Stimulated activated CD4-positive, alpha-beta T cell treated with anti-CD3 and anti-CD28 coated beads, Interleukin-4, amount 100 ng/mL, for 1 hour (primary cell): ENCODE data around the gene C14orf119.

Source experiments
- DNase-seq: peaks from one replicate; pipeline ENCODE4 v3.0.0-alpha.2; 2020

Gene C14orf119

DNA sequence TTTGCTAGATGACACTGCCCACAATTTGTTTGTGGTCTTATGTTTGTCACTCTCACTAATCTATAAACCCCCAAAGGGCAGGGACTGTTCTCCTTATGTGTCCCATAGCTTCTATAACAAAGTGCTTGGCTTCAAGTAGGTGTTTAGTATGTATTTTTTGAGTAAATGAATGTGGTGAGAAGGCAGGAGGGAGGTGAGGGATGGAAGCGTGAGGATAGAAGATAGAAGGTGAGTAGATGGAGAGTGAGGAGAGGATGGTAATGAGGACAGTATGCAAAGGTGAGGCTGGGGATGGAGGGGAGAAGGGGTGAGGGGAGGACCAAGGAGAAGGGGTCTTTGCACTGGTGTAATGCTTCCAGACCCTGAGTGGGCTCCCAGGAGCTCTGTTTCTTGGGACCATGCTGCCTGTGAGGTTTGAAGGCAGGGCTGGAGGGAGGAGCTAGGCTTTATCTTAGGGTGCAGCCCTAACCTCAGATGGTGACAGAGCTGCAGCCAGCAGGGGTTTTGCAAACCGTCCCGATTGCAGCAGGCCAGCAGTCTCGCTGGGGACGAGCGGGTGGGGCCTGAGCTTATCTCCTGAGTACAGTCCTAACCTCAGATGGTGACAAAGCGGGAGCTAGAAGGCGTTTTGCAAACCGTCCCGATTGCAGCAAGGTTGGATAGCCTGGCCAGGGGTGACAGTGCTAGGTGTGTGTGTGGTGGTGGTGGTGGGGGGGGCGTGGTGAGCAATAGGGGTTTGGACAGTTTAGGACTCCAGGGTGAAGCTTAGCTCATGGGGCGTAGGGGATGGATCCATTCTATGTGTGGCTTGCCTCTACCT lies 17.3 kb downstream of the C14orf119 start:
- DNase-seq = no peak

- no peak for DNase-seq
Measured at GRCh38 chr14:23113431-23114119, 18.3 kb downstream of the C14orf119 start.

- no peak for DNase-seq
Measured at GRCh38 chr14:23114120-23114458, 18.8 kb downstream of the C14orf119 start.

- DNase-seq = no peak
Measured at GRCh38 chr14:23114669-23115038, 19.3 kb downstream of the C14orf119 start.

GRCh38 chr14:23115039-23115731 lies 19.9 kb downstream of the C14orf119 start:
- no peak for DNase-seq

- DNase-seq = no peak
Measured at GRCh38 chr14:23115918-23116317, 20.6 kb downstream of the C14orf119 start.

GRCh38 chr14:23117371-23118020 lies 22.2 kb downstream of the C14orf119 start:
- DNase-seq = no peak

DNA sequence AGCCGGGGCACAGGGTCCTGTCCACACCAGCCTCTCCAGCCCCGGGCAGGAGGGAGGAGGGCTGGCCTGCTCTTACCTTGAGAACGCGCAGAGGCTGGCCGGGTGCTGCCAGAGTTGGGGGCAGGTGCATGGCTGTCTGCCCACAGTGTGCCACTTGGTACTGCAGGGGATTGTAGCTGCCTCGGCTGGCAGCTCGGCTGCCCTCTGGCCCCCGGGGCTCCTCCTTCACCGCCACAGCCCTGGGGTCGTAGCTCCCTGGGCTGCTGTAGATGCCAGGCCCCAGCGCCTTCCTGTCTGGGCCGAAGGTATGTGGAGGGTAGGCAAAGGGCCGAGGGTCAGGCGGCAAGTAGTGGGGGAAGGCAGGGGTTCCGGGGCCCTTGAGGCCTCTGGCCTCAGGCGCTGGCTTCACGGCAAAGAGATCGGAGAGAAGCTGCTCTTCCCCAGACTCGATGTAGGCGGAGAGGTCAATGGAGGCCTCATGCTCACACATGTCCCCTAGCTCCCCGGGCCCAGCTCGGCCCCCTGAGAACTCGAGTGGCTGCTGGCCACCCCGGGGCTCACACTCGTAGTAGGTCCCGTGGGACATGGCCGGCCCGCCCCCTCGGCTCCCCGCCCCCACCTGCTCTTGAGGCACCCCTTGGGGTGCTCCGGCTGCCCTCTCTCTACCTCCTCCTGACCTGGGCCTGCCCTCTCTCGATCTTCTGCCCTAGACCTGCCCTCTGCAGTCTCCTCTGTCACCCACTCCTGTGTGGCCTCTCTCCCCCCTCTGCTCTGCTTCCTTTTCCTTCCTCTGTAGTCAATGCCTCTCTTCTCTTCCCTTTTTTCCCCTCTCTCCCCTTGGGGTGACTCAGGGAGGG lies 23.4 kb downstream of the C14orf119 start, which contains the start of gene CEBPE:
Gene CEBPE, minus strand, starts transcription at position 750 of the 857 bp plus-strand sequence. Its CDS starts 164 bp downstream, at position 586.
- DNase-seq = no peak

- no peak for DNase-seq
Measured at GRCh38 chr14:23119363-23120327, 24.3 kb downstream of the C14orf119 start.

GRCh38 chr14:23120541-23121251 lies 25.4 kb downstream of the C14orf119 start:
- DNase-seq = peak; percentile 74

DNA sequence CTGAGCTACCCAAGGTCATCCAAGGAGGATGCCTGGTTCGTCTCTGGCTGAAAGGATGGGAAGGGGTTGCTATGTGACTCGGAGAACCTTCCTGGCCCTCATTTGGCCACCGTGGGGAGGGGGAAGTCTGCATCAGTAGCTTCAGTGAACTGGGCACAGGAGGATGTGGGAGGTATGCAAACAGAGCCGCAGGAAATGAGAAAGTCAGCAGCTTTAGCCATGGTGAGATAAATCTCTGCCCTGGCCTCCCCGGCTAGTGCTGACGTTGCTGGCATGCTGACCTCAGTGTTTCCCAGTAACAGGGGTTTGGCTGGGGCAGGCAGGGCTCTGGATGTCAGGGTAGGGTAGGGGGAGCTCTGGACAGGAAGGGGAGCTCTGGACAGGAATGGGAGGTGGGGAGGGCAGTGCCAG lies 26.1 kb downstream of the C14orf119 start:
- no peak for DNase-seq

- no peak for DNase-seq
Measured at GRCh38 chr14:23122086-23122485, 26.8 kb downstream of the C14orf119 start.

GRCh38 chr14:23123419-23123818 lies 28.1 kb downstream of the C14orf119 start:
- no peak for DNase-seq

GRCh38 chr14:23124337-23124954 lies 29.1 kb downstream of the C14orf119 start:
- DNase-seq = no peak

DNA sequence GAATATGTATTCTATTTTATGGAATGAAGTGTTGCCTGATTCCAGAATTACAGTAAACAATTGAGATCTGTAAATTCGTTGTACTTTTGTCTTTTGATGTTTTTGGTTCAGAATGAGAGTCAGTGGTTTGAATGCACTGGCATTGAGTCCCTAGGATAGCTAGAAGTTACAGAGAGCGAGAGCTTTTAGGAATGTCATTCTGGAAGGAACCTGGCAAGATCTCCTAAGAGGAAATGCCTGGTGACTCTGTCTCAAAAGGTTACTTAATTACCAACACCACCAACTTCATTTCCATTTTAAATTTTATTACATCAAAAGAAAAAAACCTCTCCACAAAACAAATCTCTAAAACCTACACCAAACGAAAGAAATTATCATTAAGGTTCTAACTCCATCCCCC lies 29.7 kb downstream of the C14orf119 start:
- DNase-seq = no peak

- no peak for DNase-seq
Measured at GRCh38 chr14:23125933-23126524, 30.7 kb downstream of the C14orf119 start.

DNA sequence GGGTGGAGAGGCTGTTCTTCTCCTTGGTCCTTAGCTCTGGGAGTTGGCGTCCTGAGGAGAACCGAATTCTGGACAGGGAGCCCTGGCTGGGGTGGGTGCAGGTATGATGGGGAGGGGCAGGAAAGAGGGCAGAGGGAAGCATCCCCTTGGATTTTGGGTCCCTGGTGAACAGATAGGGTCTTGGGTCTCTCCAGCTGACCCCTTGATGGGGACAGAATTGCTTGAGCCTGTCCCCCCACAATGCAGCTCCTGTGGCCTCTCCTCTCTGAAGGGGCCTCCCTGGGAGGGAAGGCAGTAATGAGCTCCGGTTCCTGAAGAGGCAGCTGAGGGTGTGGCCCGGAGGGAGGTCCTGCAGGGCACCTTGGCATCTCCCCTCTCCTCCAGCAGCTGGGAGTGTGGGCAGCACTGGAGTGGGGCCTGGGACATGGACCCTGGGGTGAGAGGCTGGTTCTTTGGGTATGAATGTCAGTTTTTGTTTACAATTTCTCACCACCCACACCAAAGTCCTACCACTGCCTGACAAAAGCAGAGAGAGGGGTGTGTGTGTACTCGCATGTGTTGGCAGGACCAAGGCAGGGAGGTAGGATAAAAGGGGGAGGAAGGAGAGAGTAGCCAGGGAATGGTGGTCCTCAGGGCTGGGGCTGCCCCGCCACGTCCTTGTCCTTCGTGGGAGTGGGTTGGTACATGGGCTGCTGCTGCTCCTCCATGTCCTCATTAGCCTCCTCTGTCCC lies 31.4 kb downstream of the C14orf119 start:
- DNase-seq = no peak

GRCh38 chr14:23127861-23128260 lies 32.6 kb downstream of the C14orf119 start:
- DNase-seq = no peak
